ENCODE results near the gene GSC. TPM values are rescaled to one million over a fixed set of nuclear protein-coding genes. Genes with fewer than 3 reads are reported as not detected.

The GSC gene
- total and polyA plus RNA-seq, 2 experiments from 2014 or later, result 0.27 to 0.97 TPM

- TF ChIP-seq ZNF462 (CRISPR knock-in tag; IDR thresholded peaks at IDR 0.05), result no peak
Observed at GRCh38 chr14:94738751-94739150, 31.2 kb downstream of the GSC start (continued).

- Histone ChIP-seq H4K20me1 (replicated peaks; ENCODE audit: insufficient read depth) (no peaks in the 10 kb centered on the region), H3K4me1 (ENCODE audit: insufficient read depth) (no peaks in the 10 kb centered on the region), H3K4me3 (no peak overlapping the region), H3K79me2 (replicated peaks; ENCODE audit: insufficient read depth) (no peaks in the 10 kb centered on the region), H3K27me3 (ENCODE audit: insufficient read depth) (no peaks in the 10 kb centered on the region), H2AFZ (no peak overlapping the region), H3K4me2 (no peak overlapping the region), H3K36me3 (ENCODE audit: insufficient read depth) (no peaks in the 10 kb centered on the region), H3K27ac (ENCODE audit: low read depth) (no peak overlapping the region), H3F3A (replicated peaks; ENCODE audit: low read depth) (no peaks in the 10 kb centered on the region), H3K9me2 (ENCODE audit: insufficient read depth) (no peaks in the 10 kb centered on the region)
- no peak for DNase-seq (ENCODE audit: low spot score)
- Mint-ChIP-seq H3K4me1 (no peaks in the 10 kb centered on the region), H3K27ac (no peak overlapping the region), H3K36me3 (ENCODE audit: low read depth) (no peaks in the 10 kb centered on the region), H3K9me3 (no peaks in the 10 kb centered on the region), H3K4me3 (no peak overlapping the region), H3K27me3 (ENCODE audit: insufficient read depth, low read depth, poor library complexity) (peaks cover 2% of the 10 kb centered on the region)
- no peak for ATAC-seq
- TF ChIP-seq POLR2AphosphoS5 (IDR thresholded peaks at IDR 0.05; ENCODE audit: low read depth) (no peak), EZH2 (IDR thresholded peaks at IDR 0.05; ENCODE audit: low read depth, unreplicated experiment) (no peak), ZNF114 (CRISPR knock-in tag; IDR thresholded peaks at IDR 0.05) (no peak), ZNF462 (CRISPR knock-in tag; IDR thresholded peaks at IDR 0.05) (no peak), EZH2phosphoT487 (IDR thresholded peaks at IDR 0.05; ENCODE audit: unreplicated experiment) (no peak)
Observed at GRCh38 chr14:94738097-94738496, 31.8 kb downstream of the GSC start.
